HG03442 (cell line): Measurements from ENCODE around the gene ZNRF4.
"Not testable (repeated sequence)": the region's sequence is repeated elsewhere in the genome, so short reads cannot be mapped to it uniquely, and the experiment has no call there.

Source experiments
- ATAC-seq: cut with Tn5 transposase; IDR thresholded peaks from one replicate; pipeline ENCODE4 v1.9.1; 2021; ENCODE audit warnings: mild to moderate bottlenecking, moderate library complexity; ENCODE audit not compliant: unreplicated experiment

The ZNRF4 gene

GRCh38 chr19:5472286-5472685 lies 17.1 kb downstream of the ZNRF4 start:
- ATAC-seq = no peak

GRCh38 chr19:5473646-5474045 lies 18.4 kb downstream of the ZNRF4 start:
- no peak for ATAC-seq

DNA sequence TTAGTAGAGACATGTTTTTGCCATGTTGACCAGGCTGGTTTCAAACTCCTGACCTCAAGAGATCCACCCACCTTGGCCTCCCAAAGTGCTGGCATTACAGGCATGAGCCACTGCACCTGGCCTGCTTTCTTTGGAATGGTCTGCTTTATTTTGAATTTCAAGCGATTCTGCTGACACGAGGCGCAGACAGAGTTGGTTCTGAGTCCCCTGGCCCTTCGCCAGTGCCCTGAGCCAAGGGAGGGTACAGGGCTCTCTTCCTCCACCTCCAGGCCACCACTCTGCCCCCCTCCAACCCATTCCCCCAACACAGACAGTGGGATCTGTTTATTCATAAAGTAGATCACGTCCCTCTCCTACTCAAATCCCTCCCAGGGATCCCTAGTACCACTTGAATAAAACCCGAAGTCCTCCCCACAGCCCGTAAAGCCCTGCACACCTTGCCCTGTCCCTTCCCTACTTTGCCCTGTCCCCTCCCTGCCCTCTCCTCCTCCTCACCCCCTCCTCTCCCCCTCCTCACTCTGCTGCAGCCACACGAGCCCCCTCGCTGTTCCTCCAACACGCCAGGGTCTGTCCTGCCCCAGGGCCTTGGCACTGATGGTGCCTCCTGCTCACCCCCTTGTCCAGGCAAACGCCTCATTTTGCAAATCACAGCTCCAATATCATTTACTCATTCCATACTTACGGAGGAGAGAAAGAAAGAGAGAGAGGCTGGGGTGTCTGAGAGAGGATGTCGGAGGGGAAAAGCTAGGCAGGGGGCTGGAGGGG lies 22.4 kb downstream of the ZNRF4 start:
- ATAC-seq = no peak

GRCh38 chr19:5478241-5478924 lies 23.2 kb downstream of the ZNRF4 start:
- no peak for ATAC-seq

- ATAC-seq = no peak
These were observed 23.8 kb downstream of the ZNRF4 start for GRCh38 chr19:5478925-5479588.

GRCh38 chr19:5479958-5480357 lies 24.7 kb downstream of the ZNRF4 start:
- ATAC-seq = no peak

- no peak for ATAC-seq
These were observed 25.2 kb downstream of the ZNRF4 start for GRCh38 chr19:5480427-5480836.

DNA sequence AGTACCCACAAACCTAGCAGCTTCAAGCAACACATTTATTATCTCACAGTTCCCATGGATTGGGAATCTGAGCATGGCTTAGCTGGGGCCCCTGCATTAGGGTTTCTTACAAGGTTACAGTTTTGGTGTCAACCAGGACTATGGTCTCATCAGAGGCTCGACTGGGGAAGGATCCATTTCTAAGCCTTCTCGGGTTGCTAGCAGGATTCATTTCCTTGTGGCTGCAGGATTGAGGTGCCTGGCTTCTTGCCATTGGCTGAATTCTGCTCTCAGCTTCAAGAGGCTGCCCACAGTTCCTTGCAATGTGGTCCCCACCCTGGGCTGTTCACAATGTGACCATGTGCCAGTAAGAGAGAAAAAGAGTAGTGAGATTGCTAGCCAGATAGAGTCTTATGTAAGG lies 26.7 kb downstream of the ZNRF4 start:
- ATAC-seq = no peak

GRCh38 chr19:5484398-5485285 lies 29.4 kb downstream of the ZNRF4 start:
- ATAC-seq = no peak

- ATAC-seq = no peak
These were observed 30.0 kb downstream of the ZNRF4 start for GRCh38 chr19:5485286-5485636.

DNA sequence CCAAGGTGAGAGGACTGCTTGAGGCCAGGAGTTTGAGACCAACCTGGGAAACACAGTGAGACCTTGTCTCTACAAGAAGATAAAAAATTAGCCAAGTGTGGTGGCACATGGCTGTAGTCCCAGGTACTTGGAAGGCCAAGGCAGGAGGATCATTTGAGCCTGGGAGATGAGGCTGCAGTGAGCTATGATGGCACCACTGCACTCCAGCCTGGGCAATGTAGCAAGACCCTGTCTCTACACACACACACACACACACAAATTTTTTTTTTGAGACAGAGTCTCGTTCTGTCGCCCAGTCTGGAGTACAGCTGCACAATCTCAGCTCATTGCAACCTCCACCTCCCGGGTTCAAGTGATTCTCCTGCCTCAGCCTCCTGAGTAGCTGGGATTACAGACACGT lies 30.4 kb downstream of the ZNRF4 start:
- ATAC-seq = not testable (repeated sequence)

- no peak for ATAC-seq
These were observed 32.0 kb downstream of the ZNRF4 start for GRCh38 chr19:5487222-5487621.

DNA sequence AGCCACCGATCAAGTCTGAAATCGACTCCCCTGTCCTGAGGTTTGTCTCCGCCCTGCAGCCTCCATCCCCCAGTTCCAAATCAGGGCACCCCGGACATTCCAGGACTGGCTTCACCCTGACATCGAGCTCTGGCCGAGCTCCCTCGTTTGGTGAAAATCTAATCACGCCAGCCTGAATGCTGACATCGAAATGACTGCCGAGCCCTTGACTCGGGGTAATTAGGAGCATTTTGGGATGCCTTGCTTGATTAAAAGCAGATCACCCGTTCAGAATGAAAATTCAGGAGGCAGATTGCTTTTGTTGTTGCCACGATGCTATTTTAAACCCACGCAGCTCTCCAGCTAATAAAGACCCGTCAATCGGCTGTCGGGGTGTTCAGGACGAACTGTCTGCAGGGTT lies 34.3 kb downstream of the ZNRF4 start:
- no peak for ATAC-seq

GRCh38 chr19:5491565-5491964 lies 36.3 kb downstream of the ZNRF4 start:
- ATAC-seq = no peak

- no peak for ATAC-seq
These were observed 37.0 kb downstream of the ZNRF4 start for GRCh38 chr19:5492281-5492634.

- no peak for ATAC-seq
These were observed 37.6 kb downstream of the ZNRF4 start for GRCh38 chr19:5492635-5493409.

- no peak for ATAC-seq
These were observed 39.6 kb downstream of the ZNRF4 start for GRCh38 chr19:5494773-5495172.

DNA sequence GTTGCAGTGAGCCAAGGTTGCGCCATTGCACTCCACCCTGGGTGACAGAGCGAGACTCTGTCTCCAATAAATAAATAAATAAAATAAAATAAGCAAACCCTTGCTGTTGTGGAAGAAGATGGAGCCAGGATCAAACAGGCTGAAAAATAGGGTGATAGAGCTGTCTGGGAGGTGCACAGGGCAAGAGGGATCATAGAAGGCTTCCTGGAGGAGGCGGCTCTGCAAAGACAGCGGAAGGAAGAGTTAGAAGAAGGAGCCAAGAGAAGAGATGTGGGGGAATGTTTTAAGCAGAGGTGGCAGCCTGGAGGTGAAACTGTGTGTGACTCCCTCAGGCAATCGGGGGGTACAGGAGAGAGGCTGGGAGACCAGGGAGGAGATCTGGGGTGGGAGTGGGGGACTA lies 40.6 kb downstream of the ZNRF4 start:
- ATAC-seq = no peak

DNA sequence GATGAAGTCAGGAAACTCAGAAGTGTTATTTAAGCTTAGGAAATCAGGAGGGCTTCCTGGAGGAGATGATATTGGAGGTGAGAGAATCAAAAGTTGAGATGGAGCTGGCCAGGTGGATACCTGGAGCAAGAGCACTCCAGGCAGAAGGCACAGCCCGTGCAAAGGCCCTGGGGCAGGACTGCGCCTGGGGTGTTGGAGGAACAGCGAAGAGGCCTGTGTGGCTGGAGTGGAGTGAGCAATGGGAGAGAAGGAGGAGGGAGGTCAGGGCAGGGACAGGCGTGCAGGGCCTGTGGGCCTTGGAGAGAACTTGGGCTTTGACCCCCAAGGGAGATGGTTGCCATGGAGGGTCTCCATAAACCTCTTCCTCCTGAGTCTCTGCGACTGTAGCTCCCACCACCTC lies 42.1 kb downstream of the ZNRF4 start:
- no peak for ATAC-seq

DNA sequence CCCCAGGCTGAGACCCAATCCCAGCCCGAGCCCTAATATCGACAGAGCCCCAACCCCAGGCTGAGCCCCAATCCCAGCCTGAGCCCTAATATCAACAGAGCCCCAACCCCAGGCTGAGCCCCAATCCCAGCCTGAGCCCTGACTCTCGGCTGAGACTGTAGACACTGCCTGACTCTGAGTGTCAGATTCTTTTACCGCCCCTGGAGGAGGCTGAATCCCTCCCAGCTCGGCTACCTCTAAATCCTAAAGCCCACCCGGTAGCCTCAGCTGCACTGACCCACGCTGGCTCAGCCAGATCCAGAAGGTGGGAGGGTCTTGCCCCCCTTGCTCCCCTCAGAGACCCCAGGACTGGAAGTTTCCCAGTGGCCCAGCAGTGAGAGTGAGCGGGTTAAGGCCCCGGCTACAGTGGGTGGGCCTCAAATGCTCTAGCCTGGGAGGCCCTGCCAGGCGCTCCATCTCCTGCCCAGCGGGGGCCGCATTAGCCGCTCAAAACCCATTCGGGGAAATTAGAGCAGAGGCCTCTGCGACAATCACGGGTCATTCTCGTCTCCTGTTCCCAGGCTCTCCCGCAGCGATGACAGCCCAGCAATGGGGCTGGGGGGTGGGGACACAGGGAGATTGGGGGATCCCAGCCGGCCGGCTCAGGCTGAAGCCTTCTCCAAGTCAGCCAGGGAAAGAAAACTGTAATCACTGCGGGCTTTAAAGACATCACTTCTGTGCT lies 43.8 kb downstream of the ZNRF4 start:
- ATAC-seq = no peak
